Endothelial cell of umbilical vein (primary cell): ENCODE data around the gene AP4S1. TPM values are rescaled to one million over a fixed set of nuclear protein-coding genes. Genes with fewer than 3 reads are reported as not detected.

Experiments used
- BruUV-seq: library from RNA; stranded (reverse); fragments of 400-500 nt; replicated peaks from 2 replicates; lab custom pipeline; 2021; lab: Mats Ljungman, UMichigan
- CTCF ChIA-PET: fragments of 300-600, 350-600 bp; sonication (Branson Sonifier 250); formaldehyde crosslinking; loops from one replicate; lab custom pipeline; 2021; ENCODE audit warnings: antibody characterized with exemption, inconsistent platforms; lab: Charles Lee
- POLR2A ChIA-PET: fragments of 300-600, 350-600 bp; sonication (Branson Sonifier 250); formaldehyde crosslinking; loops from one replicate; lab custom pipeline; 2021; ENCODE audit warnings: antibody characterized with exemption, inconsistent platforms; lab: Charles Lee
- DNase-seq: peaks from one replicate; pipeline ENCODE4 v3.0.0-alpha.2; 2011; ENCODE audit warnings: low read depth, low spot score
- FAIRE-seq: peaks from 2 replicates; lab custom pipeline; 2011; peaks lifted over from hg19 to GRCh38; lab: Jason Lieb, UNC
- H2AFZ ChIP-seq: 2 replicates; pipeline ENCODE4 v1.6.0; 2012; ENCODE audit warnings: low read depth, low read length, control low read depth, inconsistent platforms
- H3K27ac ChIP-seq: 2 replicates; pipeline ENCODE4 v1.5.1; 2011; ENCODE audit warnings: low read depth, mild to moderate bottlenecking, control low read depth, low read length, moderate library complexity; ENCODE audit not compliant: insufficient read depth
- H3K27me3 ChIP-seq, 2 experiments: 2 replicates each; pipeline versions ENCODE4 v1.6.0 to v1.6.1; 2011; ENCODE audit warnings: low read length in 2 of 2, mixed read lengths in 1 of 2; ENCODE audit not compliant: control insufficient read depth in 2 of 2, insufficient read depth in 2 of 2
- H3K36me3 ChIP-seq, 2 experiments: 2 replicates in 1 of 2; 3 replicates in 1 of 2; pipeline ENCODE4 v1.5.1; 2011; ENCODE audit warnings: low read length in 2 of 2, mild to moderate bottlenecking in 1 of 2, moderate library complexity in 1 of 2; ENCODE audit not compliant: control insufficient read depth in 2 of 2, insufficient read depth in 2 of 2; ENCODE audit errors: extremely low read depth in 1 of 2
- H3K4me1 ChIP-seq: 3 replicates; pipeline ENCODE4 v1.5.1; 2011; ENCODE audit warnings: mild to moderate bottlenecking, low read length; ENCODE audit not compliant: control insufficient read depth, insufficient read depth; ENCODE audit errors: extremely low read depth
- H3K4me2 ChIP-seq: 2 replicates; pipeline ENCODE4 v1.6.1; 2011; ENCODE audit warnings: low read length, control low read depth, mixed read lengths; ENCODE audit not compliant: insufficient read depth
- H3K4me3 ChIP-seq, 3 experiments: fragments of 200-600 bp in 1 of 3; sonication (generic), shearing (Covaris generic) in 1 of 3; replicated peaks in 1 of 3; 2 replicates each; pipeline ENCODE4 v1.5.1; 2011 to 2016; ENCODE audit warnings: control low read depth in 3 of 3, low read length in 3 of 3, mild to moderate bottlenecking in 2 of 3, inconsistent platforms in 1 of 3, low read depth in 1 of 3, moderate library complexity in 1 of 3; ENCODE audit not compliant: insufficient read depth in 1 of 3
- H3K79me2 ChIP-seq: 2 replicates; pipeline ENCODE4 v1.6.0; 2012; ENCODE audit warnings: low read length, inconsistent platforms; ENCODE audit not compliant: control insufficient read depth, insufficient read depth
- H3K9ac ChIP-seq: replicated peaks from 2 replicates; pipeline ENCODE3; 2011; ENCODE audit warnings: low read length, control low read depth; ENCODE audit not compliant: insufficient read depth; ENCODE audit errors: extremely low read depth
- H3K9me1 ChIP-seq: replicated peaks from 3 replicates; pipeline ENCODE4 v1.6.0; 2011; ENCODE audit warnings: mild to moderate bottlenecking, low read length; ENCODE audit not compliant: control insufficient read depth, insufficient read depth; ENCODE audit errors: extremely low read depth
- H3K9me3 ChIP-seq: replicated peaks from 2 replicates; pipeline ENCODE4 v1.5.1; 2012; ENCODE audit warnings: low read length, inconsistent platforms; ENCODE audit not compliant: control insufficient read depth, insufficient read depth
- H4K20me1 ChIP-seq: replicated peaks from 2 replicates; pipeline ENCODE3; 2011; ENCODE audit warnings: mild to moderate bottlenecking, low read length; ENCODE audit not compliant: control insufficient read depth, insufficient read depth; ENCODE audit errors: extremely low read depth
- EZH2 ChIP-seq: IDR thresholded peaks from 2 replicates; pipeline ENCODE4 v1.6.1; 2012; ENCODE audit warnings: borderline replicate concordance, low read depth, mild to moderate bottlenecking, moderate library complexity, low read length, inconsistent platforms; ENCODE audit not compliant: severe bottlenecking
- FOS ChIP-seq: IDR thresholded peaks from 2 replicates; pipeline ENCODE4 v1.6.1; 2011; ENCODE audit warnings: mild to moderate bottlenecking, low read length, moderate library complexity, borderline replicate concordance; ENCODE audit not compliant: insufficient read depth
- GATA2 ChIP-seq: IDR thresholded peaks from 2 replicates; pipeline ENCODE4 v1.7.0; 2011; ENCODE audit warnings: low read depth, mild to moderate bottlenecking, moderate library complexity, mixed read lengths, low read length; ENCODE audit not compliant: insufficient read length, insufficient read depth
- JUN ChIP-seq: IDR thresholded peaks from 2 replicates; pipeline ENCODE4 v1.6.1; 2011; ENCODE audit warnings: borderline replicate concordance, low read depth; ENCODE audit not compliant: insufficient read length, insufficient read depth
- MYC ChIP-seq: IDR thresholded peaks from one replicate; pipeline ENCODE4 v1.6.1; 2011; ENCODE audit warnings: mild to moderate bottlenecking, low read depth, low read length
- POLR2A ChIP-seq: IDR thresholded peaks from 2 replicates; pipeline ENCODE4 v1.6.1; 2012; ENCODE audit warnings: low read depth, mild to moderate bottlenecking, control low read depth, low read length
- POLR2AphosphoS5 ChIP-seq: IDR thresholded peaks from 2 replicates; pipeline ENCODE4 v1.6.1; 2012; ENCODE audit warnings: low read depth, mild to moderate bottlenecking, control low read depth, low read length, moderate library complexity; ENCODE audit not compliant: insufficient read depth
- dilution Hi-C: fragments of 300-500 bp; cut with MboI; formaldehyde crosslinking; loops from one replicate; pipeline ENCODE4 v1.15.0; 2019; ENCODE audit warnings: low sequenced_read_pairs; ENCODE audit not compliant: extremely low pct_ligation_motif_present
- intact Hi-C: fragments of 100-400 bp; cut with micrococcal nuclease; formaldehyde crosslinking; loops from one replicate; pipeline ENCODE4 v1.10.0; 2022
- polyA plus RNA-seq, 4 experiments: library from polyadenylated mRNA; depleted of rRNA in 3 of 4; stranded (reverse) in 3 of 4; unstranded in 1 of 4; fragments of >200 nt; gene quantifications; 2 replicates each; pipeline versions ENCODE4 v1.2.1 to v1.2.3, GENCODE V29; 2011 to 2012; ENCODE audit warnings: missing spikeins in 1 of 4
- total RNA-seq: library from RNA; stranded (reverse); gene quantifications from 2 replicates; pipeline ENCODE4 v1.2.3, GENCODE V29; 2021
- TF ChIP-seq, protein P1 (sequence below): IDR thresholded peaks from 2 replicates; pipeline ENCODE4 v1.6.1; 2011; ENCODE audit not compliant: insufficient read depth, insufficient read length
- TF ChIP-seq, protein P2 (sequence below), 2 donors: IDR thresholded peaks; 1 replicate in 1 of 2; 2 replicates in 1 of 2; pipeline ENCODE4 v1.5.1; 2011; ENCODE audit warnings: low read length in 2 of 2, mild to moderate bottlenecking in 2 of 2, moderate library complexity in 2 of 2, control low read depth in 1 of 2, inconsistent platforms in 1 of 2, low read depth in 1 of 2; ENCODE audit not compliant: insufficient read depth in 1 of 2; ENCODE audit errors: extremely low read depth in 1 of 2

Gene AP4S1
- total and polyA plus RNA-seq, 2 donors (not counting 3 experiments of a cell fraction or from before 2014, with no cell fraction given) = 2.8 to 7.2 TPM

DNA sequence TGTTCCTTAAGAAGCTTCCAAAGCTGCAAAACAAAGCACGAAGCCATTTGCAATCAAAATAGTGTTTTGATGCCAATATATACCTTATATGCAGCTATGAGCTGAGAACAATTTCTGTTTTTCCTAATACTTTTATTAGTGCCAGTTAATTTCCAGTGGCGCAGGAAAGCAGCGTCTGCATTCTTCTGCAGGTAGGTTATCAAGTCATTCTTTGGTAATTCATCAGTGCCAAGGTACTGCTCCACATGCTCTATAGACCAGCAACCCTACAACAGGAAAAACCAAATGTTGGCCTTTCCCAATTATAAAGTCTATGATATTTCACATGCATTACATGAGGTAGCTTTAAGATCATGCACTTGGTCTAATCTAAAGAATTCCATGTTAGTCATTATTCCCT is 88.3 kb downstream of the AP4S1 start:
- dilution Hi-C loops = no loop called here

More for the DNA sequence above, 88.3 kb downstream of the AP4S1 start:
- DNase-seq (no peak), FAIRE-seq (no peak)
- no peak overlapping the region for H3K4me3 ChIP-seq
- no peak overlapping the region for H3K9ac ChIP-seq
- TF ChIP-seq, protein P1, sequence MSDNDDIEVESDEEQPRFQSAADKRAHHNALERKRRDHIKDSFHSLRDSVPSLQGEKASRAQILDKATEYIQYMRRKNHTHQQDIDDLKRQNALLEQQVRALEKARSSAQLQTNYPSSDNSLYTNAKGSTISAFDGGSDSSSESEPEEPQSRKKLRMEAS = no peak
- TF ChIP-seq FOS (no peak), JUN (no peak), EZH2 (no peak), GATA2 (no peak), MYC (no peak), POLR2A (no peak), POLR2AphosphoS5 (no peak)
- TF ChIP-seq, protein P2, sequence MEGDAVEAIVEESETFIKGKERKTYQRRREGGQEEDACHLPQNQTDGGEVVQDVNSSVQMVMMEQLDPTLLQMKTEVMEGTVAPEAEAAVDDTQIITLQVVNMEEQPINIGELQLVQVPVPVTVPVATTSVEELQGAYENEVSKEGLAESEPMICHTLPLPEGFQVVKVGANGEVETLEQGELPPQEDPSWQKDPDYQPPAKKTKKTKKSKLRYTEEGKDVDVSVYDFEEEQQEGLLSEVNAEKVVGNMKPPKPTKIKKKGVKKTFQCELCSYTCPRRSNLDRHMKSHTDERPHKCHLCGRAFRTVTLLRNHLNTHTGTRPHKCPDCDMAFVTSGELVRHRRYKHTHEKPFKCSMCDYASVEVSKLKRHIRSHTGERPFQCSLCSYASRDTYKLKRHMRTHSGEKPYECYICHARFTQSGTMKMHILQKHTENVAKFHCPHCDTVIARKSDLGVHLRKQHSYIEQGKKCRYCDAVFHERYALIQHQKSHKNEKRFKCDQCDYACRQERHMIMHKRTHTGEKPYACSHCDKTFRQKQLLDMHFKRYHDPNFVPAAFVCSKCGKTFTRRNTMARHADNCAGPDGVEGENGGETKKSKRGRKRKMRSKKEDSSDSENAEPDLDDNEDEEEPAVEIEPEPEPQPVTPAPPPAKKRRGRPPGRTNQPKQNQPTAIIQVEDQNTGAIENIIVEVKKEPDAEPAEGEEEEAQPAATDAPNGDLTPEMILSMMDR (IDR thresholded peaks at IDR 0.05; ENCODE audit: extremely low read depth in 1 of 2, insufficient read depth in 1 of 2, low read depth in 1 of 2, low read length in 2 of 2) = no peak
- no peaks in the 10 kb centered on the region for H4K20me1 ChIP-seq
- CTCF ChIA-PET = no interaction called here
- no peak overlapping the region for H3K27ac ChIP-seq
- no peaks in the 10 kb centered on the region for H3K27me3 ChIP-seq
- no peaks in the 10 kb centered on the region for H3K9me1 ChIP-seq
- H3K36me3 ChIP-seq = peaks cover 11 to 17% of the 10 kb centered on the region in 2 experiments
- H3K4me2 ChIP-seq = no peak overlapping the region
- POLR2A ChIA-PET = no interaction called here
- BruUV-seq = no TSS peak
- H3K79me2 ChIP-seq = no peaks in the 10 kb centered on the region
- intact Hi-C loops = no loop called here
- no peak overlapping the region for H2AFZ ChIP-seq
- no peaks in the 10 kb centered on the region for H3K9me3 ChIP-seq
- no peaks in the 10 kb centered on the region for H3K4me1 ChIP-seq
